GM12875 (cell line): ENCODE measurements around the gene DLG5.

Experiments used
- H3K4me3 ChIP-seq: one replicate; pipeline ENCODE4 v1.5.1; 2011; ENCODE audit warnings: low read depth, low read length, control low read depth
- TF ChIP-seq, protein P1 (sequence below): IDR thresholded peaks from 2 replicates; pipeline ENCODE4 v1.5.1; 2011; ENCODE audit warnings: low read depth, mild to moderate bottlenecking, control low read depth, inconsistent platforms, low read length, moderate library complexity, borderline replicate concordance; ENCODE audit not compliant: insufficient read depth

DLG5 gene

GRCh38 chr10:77936697-77937567 is 10.4 kb upstream of the DLG5 start:
- TF ChIP-seq, protein P1, sequence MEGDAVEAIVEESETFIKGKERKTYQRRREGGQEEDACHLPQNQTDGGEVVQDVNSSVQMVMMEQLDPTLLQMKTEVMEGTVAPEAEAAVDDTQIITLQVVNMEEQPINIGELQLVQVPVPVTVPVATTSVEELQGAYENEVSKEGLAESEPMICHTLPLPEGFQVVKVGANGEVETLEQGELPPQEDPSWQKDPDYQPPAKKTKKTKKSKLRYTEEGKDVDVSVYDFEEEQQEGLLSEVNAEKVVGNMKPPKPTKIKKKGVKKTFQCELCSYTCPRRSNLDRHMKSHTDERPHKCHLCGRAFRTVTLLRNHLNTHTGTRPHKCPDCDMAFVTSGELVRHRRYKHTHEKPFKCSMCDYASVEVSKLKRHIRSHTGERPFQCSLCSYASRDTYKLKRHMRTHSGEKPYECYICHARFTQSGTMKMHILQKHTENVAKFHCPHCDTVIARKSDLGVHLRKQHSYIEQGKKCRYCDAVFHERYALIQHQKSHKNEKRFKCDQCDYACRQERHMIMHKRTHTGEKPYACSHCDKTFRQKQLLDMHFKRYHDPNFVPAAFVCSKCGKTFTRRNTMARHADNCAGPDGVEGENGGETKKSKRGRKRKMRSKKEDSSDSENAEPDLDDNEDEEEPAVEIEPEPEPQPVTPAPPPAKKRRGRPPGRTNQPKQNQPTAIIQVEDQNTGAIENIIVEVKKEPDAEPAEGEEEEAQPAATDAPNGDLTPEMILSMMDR, result no peak
- H3K4me3 ChIP-seq, result no peak overlapping the region

DNA sequence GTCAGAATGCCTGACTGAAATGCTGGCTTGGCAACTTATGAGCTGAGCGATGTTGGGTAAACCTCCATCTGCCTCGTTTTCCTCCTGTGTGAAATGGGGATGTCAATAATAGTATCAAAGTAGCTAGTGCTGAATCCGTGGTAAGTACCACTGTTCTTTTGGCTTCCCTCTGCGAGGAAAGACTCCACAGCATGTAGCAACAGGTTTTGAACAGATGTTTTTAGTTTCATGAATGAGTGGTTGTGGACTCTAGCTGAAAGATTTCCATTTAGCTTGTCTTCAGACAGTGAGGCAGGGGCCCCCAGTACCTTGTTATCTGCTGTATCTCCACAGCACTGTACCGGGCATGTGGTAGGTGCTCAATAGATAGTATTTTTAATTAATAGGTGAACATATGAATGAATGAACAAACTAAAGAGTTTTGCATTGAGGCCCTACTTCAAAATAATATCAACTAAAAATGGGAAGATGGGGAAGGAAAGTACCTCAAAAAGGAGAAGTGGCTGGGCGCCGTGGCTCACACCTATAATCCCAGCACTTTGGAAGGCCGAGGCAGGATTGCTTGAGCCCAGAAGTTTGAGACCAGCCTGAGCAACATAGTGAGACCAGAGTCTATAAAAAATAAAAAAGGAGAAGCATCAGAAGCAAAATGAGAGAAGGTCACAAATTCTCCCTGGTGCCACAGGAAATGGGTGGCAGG is 5.6 kb upstream of the DLG5 start:
- TF ChIP-seq, protein P1, result no peak
- H3K4me3 ChIP-seq, result no peak overlapping the region

DNA sequence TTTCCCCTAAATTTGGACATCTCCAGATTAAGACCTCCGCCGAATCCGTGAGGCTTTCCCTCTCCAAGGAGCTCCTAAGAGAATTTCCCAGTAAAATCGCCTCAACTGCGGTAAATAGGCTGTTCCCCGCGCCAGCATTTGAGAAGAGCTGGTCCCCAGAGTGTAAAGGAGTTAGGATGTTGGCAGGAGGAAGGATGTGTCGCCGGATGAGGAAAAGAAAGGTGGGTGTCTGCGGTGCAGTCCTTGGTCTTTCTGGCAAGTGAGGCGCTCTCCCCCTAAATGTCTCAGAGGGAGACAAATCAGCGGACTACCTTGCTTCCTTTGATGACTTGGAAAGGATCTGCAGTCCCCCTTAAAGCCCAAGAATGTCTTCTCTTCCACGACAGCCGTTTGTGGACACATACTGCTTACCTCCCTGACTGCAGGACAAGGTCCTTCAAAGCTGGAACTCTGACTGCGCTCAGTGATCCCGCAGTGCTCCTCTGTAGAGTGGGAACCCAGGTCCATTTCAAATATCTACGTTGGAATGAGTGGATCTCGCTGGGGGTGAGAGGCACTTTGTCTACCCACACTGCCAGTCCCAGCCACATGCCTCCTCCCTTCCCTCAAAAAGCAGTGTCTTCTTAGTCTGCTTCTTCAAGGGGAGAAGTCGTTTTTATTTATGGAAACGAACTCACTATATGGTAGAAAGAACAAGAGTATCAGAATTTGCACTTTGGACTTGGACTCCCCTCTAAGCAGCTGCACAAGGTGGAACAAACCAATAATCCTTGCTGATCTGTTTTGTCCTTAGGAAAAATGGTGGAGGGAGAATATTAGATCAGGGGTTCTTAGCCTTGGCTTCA is 1.1 kb upstream of the DLG5 start:
- H3K4me3 ChIP-seq, result no peak overlapping the region
- TF ChIP-seq, protein P1, result no peak

GRCh38 chr10:77925795-77926565 is 575 bp downstream of the DLG5 start:
- peak overlapping the region; percentile 79 for H3K4me3 ChIP-seq
- TF ChIP-seq, protein P1, result no peak

GRCh38 chr10:77925410-77925794 is 1.2 kb downstream of the DLG5 start:
- H3K4me3 ChIP-seq, result peak overlapping the region; percentile 79
- TF ChIP-seq, protein P1, result no peak

- no peak overlapping the region for H3K4me3 ChIP-seq
- TF ChIP-seq, protein P1, result no peak
Observed at GRCh38 chr10:77922566-77923179, 3.9 kb downstream of the DLG5 start.
